ENCODE results near the gene COL13A1. TPM values are rescaled to one million over a fixed set of nuclear protein-coding genes. Genes with fewer than 3 reads are reported as not detected.

Gene COL13A1
- total RNA-seq: 1 to 10 TPM in 1 of 2 donors, under 1 TPM in 1; 0.48 to 1.3 TPM
- long read RNA-seq, donor 1: 0 reads
- long read RNA-seq, donor 2, partial matches to known transcripts: 0 of 2 reads
- long read RNA-seq, donor 2, other reads (novel, unspliced or antisense): 2 of 2 reads

DNA sequence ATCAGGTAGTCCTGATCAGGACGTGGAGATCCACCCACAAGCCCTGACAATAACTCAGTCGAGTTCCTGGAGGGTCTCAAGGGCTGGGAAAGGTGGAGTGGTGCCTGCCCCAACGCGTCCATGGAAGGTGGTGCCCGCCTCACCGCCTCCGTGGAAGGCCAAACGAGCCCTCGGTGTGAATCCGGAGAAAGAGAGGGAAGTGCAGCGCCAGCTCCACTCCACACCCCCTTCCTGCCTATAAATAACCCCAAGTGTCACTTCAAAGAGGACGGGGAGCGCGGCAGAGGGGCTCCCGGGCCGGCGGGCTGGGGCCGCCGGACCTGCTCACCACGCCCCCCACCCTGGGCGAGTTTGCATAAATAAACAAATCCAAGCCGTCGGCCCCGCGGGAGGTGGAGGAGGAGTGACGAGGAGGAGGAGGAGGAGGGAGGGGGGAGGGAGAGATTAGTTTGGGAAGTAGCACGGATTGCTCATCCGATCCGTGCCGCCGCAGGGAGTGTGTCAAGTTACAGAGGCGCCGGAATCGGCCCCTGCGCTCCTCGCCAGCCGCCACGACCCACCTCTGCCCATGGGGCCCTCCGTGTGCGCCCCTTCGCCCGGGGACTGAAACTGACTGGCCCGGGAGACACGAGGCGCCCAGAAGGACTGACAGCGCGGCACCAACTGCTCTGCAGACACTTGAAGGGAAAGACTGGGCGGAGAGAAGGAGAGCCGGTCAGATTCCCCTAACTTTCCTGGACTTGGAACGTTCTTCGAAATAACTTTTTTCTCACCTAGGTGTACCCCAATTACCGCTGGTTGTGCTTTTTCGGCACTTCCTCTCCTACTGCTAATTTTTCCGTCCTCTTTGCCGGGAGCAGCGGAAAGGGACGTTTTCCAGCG, at the start of gene COL13A1:
Gene COL13A1, plus strand, starts transcription at position 473 of the 882 bp plus-strand sequence. CDS start 518 bp downstream, outside the sequence.
- intact Hi-C loops (cut with DNase I): no loop called here
- DNase-seq (ENCODE audit: low spot score): peak; percentile 84

DNA sequence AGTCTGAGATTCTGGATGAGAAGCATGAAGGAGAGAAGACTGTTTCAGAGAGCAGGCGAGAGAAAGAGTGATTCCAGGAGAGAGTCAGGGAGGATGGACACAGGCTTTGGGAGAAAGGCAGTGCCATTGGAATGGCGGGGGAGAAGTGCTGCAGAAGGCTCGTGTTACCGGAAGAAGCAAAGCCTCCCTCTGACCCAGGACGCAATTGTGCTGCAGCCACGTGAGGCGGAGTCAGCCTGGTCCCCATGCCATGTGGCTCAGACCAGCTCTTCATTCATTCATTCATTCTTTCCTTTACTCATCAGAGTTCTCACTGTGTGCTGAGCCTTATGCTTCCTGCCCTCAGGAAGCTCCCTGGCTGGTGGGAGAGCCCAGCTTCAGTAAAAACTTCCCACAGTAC, 49.2 kb upstream of the COL13A1 start:
- intact Hi-C loops (cut with DNase I): no loop called here
- peak; percentile 22 for DNase-seq (ENCODE audit: low spot score)

DNA sequence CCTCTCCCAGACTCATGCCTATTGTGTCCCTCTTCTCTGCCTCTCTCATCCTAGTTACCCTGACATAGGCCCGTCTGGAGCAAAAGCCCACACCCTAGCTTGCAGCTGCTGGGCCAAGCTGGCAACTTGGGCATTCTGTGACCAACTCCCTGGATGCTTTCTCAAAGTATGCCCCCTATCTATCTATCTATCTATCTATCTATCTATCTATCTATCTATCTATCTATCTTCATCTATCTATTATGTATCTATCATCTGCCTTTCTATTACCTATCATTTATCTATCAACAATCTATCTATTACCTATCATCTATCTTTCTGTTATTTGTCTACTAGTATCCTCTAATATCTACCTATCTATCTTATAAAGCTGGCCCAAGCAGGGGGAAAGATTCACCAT, 45.4 kb upstream of the COL13A1 start:
- no peak for DNase-seq (ENCODE audit: low spot score)
- intact Hi-C loops (cut with DNase I): no loop called here

DNA sequence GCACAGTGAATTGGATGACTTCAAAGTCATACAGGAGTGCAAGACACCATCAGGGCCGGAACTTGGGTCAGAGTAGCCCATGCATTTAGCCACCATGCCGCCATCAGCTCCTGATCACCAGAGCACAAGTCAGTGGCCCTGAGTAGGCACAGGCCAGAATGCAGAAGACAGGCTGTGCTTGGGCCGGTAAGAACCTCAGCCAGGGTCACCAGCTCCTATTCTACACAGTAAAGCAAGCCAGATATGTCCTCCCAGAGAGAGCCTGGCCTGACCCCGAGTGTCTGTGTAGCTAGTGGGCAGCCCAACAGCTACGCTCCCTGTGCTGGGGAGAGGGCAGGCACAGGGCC, 44.5 kb upstream of the COL13A1 start:
- peak; percentile 52 for DNase-seq (ENCODE audit: low spot score)
- intact Hi-C loops (cut with DNase I): no loop called here

DNA sequence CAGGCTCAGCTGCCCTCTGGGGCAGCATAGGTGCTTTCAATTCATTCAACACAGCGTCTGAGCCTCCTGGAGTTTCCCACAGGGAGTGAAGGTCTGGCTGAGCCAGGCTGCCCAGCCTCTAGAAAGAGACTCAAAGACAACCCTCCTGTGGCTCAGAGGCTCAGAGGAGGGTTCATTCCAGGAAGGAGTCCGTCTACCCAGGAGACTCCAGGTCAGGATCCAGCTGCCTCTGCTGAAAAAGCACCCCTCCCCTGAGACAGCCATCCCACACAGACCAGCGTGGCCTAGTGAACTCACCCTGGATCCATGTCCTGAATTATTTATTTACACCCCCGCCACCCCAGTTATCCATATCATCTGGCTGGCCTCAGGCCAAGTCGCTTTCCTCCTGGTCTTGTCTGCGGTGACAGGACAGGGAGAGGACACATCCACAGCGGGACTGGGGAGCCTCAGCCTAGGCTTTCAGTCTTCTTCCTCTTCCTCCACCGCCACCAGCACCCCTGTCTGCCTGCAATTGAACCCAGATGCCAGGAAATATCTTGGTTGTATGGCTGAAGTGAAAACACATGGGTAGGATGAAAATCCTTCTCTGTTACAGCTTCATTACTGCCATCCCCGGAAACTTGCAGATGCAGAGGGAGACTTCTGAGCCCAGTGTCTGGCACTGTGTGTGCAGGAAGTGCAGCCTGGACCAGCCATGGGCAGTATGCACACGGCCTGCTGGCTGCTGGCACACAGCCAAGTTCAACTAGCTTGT, 44.0 kb upstream of the COL13A1 start:
- peak; percentile 83 for DNase-seq (ENCODE audit: low spot score)
- intact Hi-C loops (cut with DNase I): no loop called here

DNA sequence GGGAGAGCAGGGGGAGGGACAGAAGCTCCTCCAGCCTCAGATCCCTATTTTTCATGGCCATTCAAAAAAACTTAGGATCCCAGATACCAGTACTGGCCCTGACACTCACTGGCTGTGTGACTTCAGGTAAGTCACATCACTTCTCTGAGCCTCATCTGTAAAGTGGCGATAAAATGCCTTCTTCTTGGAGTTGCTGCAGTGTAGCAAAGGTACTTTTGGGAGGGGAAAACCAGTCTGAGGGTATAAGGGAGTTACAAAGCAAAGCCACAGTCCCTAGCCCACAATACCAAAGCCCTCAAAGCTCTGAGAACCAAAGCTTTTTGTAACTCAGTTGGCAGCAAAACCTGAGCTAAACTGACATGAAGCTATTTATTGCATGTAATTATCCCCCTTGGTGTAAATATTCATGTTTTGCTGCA, 43.4 kb upstream of the COL13A1 start:
- no peak for DNase-seq (ENCODE audit: low spot score)
- intact Hi-C loops (cut with DNase I): no loop called here

DNA sequence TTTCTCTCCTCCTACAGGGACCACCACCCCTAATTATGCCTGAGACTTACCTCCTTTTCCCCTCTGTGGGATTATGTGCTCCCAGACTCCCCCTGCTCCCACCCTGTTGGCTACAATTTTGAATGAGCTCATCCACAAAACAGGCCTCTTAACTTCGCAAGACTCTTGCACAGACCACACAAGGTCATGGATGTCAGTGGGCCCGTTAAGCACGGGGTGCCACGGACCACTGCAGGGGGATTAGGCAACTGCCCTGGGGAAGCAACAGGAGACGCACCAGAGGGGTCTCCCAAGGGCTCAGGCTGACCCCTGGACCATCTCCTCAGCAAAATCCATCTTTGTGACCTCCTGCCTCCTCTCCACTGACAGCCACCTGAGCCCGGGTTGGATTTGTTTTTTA, 42.1 kb upstream of the COL13A1 start:
- DNase-seq (ENCODE audit: low spot score): peak; percentile 37
- intact Hi-C loops (cut with DNase I): loop anchor here in 1 of 2 donors (10.0 kb wide), 1 partner anchor 1515 kb away; no protein-coding TSS in a partner anchor

DNA sequence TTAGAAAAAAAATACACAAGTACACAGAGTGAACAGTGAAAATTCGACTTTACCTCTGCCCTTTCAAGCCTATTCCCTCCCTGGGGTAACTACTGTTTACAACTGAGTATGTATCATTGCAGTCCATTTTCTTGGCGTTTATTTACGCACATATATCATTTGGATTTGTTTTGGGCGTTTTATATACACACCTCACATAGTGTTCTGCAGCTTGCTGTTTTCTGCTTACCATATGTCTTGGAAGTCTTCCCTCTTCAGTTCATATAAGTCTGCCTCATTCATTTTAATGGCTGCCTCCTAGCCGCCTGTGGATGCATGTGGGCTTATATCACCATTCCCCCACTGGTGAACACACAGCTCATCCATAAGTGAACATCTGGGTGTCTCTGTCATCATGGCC, 41.6 kb upstream of the COL13A1 start:
- intact Hi-C loops (cut with DNase I): loop anchor here in 1 of 2 donors (10.0 kb wide), 1 partner anchor 1515 kb away; no protein-coding TSS in a partner anchor
- peak; percentile 6 for DNase-seq (ENCODE audit: low spot score)

DNA sequence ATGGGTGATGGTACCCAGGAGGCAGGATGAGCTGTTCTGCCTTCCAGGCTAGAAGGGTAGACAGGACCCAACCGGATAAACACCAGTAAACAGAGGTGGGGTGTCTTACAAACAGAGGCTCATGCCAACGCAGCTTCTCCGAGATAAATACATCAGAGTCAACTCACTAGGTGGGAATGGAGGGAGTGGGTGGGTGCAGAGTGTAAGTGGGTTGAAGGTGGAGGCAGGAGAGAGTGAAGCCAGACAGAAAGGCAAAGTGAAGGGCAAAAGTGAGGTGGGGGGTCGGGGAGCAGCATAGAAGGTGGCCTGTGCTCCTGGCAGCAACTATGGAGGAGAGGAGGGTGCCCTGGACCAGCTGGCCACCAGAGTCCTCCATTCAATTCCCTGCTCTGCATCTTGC, 40.4 kb upstream of the COL13A1 start:
- intact Hi-C loops (cut with DNase I): loop anchor here in 1 of 2 donors (10.0 kb wide), 1 partner anchor 1513 kb away; no protein-coding TSS in a partner anchor
- peak; percentile 37 for DNase-seq (ENCODE audit: low spot score)

DNA sequence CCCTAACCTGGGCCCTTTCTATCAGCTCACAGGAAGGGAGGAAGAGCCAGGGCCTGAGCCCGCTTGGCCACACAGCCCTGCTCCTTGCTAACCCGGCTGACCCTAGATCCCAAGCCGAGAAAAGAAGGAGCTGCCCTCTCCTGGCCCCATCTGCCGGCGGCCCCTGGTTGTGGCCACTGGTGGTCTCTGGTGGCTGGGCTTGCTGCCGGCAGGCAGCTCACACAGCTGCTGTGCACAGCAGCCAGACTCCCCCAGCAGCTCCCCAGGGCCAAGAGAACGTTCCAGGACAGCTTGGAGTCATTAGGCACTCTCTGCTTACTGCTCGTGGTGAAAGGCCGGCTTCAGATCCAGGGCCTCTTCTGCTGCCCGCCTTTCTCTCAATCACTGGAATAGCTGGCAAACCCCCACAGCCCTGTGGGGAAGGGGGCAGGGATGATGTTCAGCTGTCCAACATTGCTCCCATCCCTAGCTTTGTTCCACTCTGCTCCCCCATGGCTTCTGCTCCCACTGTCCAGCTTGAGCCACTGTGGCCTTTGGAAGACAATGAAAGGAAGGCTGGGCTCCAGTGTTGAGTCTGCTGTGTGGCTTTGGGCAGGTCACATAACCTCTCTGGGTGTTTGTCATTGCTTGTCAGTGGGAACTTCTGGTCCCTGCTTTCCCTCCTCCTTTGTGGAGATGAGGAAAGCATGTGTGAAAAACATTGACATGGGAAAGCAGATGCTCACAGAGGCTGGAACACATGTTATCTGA, 35.4 kb upstream of the COL13A1 start:
- DNase-seq (ENCODE audit: low spot score): peak; percentile 41
- intact Hi-C loops (cut with DNase I): loop anchor here in 1 of 2 donors (10.0 kb wide), 1 partner anchor 1508 kb away; no protein-coding TSS in a partner anchor

DNA sequence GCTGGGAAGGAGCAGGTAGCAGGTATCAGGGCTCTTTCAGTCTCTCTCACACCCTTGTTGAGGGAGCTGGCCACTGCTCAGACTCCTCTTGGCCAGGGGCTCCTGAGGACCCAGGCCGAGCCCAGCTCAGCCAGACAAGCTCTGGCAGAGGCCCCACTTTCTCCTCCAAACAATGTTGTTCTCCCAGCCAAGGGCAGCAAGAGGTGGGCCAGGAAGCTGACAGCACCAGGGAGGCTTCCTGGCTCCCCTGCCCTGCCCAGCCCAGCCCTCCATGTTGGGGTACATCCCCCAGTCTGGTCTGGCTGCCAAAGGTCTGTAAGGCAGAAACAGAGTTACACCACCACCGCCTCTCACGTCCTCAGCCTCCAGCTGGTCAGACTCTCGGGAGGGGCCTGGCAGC, 33.9 kb upstream of the COL13A1 start:
- intact Hi-C loops (cut with DNase I): loop anchor here in 1 of 2 donors (2.0 to 10.0 kb wide), 2 partner anchors 75 to 1507 kb away; no protein-coding TSS in a partner anchor
- peak; percentile 48 for DNase-seq (ENCODE audit: low spot score)

DNA sequence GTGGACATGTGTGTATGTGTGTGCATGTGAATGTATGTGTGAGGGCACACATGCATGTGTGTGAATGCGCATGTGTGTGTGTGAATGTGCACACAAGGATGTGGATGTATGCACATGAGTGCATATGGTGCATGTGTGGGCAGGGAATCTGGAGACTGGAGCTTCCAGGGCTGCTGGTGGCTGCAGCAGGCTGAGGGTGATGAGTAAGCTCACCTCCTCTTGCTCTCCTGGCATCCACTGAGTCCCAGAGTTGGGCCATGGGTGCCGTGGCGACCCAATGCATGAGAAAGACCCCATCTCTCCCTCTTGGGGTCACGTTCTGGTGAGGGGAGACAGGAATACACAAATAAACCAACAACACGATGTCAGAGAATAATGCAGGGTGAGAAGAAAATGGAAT, 33.3 kb upstream of the COL13A1 start:
- DNase-seq (ENCODE audit: low spot score): peak; percentile 68
- intact Hi-C loops (cut with DNase I): loop anchor here in 1 of 2 donors (2.0 to 10.0 kb wide), 2 partner anchors 76 to 1506 kb away; no protein-coding TSS in a partner anchor

DNA sequence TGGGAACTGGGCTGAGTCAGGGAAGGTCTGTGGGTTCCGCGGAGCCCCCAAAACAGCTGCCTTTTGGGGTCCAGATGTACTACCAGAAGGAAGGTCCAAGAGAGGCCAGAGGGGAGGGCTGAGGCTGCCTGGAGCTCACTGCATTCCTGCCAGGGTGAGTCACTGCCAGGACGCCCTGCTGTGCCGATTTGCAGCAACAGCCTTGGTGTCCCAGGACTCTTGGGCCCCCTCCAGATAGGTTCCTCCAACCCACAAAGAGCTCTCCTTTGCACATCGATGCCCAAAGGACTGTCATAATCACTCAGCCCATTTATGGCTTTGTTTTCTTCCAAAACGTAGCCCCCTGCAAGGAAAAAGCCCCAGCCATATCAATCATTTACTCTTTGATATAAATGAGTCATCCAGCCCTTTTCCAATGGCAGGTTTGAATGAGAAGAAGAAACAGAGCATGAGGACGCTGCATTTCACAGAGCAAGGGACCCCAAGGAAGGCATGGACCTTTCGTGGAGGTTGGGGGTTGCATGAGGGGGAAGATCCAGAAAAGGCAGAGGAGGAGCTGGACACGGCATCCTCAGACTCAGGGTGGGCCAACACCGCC, 32.2 kb upstream of the COL13A1 start:
- peak; percentile 83 for DNase-seq (ENCODE audit: low spot score)
- intact Hi-C loops (cut with DNase I): loop anchor here in 1 of 2 donors (1.0 to 10.0 kb wide), 3 partner anchors 43 to 1505 kb away; no protein-coding TSS in a partner anchor

DNA sequence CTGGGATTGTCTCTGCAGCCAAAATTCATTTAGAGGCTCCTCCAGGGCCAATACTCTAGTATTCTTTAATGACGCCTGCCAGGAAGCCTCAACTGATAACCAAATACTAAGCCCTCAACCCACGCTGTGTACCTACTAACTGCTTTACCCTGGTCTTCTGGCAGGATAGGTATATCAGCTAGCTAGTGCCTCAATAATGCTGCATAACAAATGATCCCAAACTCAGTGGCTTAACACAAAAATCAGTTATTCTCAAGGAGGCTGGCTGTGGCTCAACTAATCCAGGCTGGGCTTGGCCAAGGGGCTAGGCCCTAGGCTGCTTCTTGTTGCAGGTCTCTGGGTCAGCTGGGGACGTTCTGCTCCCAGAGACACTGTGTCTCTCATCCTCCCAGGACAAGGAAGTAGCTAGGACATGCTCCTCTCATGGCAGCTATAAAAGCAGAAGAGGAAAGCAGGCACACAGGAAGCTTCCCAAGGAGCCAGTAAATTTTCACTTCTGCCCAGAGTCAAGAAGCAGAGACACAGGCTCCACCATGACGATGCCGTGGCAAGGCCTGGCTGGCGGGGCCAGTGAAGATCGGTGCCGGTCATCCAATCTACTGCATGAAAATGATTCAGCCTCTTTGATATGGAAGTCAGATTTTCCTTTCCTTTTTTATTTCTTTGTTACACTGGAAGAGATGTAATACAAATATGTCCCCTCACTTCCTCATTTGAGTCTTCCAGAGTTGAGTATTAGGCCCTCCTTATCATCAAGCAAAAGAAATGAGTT, 28.6 kb upstream of the COL13A1 start:
- intact Hi-C loops (cut with DNase I): no loop called here
- DNase-seq (ENCODE audit: low spot score): no peak

DNA sequence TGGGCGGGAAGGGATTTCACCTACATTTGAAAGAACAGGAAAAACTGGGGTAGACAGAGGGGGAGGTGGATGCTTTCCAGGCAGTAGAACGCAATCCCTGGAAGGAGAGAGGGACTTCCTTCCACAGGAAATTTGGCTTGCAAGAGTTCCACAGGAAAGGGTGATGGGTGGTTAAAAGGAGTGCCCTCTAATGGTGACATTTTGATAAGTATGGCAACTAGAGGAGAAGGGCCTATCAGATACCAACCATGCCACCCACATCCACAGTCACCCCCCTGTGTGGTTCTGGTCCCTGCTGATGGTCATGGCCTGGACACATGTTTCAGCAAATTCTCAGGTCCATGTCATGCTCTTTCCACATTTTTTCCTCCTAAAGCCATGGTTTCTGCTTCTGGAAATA, 27.1 kb upstream of the COL13A1 start:
- no peak for DNase-seq (ENCODE audit: low spot score)
- intact Hi-C loops (cut with DNase I): no loop called here

DNA sequence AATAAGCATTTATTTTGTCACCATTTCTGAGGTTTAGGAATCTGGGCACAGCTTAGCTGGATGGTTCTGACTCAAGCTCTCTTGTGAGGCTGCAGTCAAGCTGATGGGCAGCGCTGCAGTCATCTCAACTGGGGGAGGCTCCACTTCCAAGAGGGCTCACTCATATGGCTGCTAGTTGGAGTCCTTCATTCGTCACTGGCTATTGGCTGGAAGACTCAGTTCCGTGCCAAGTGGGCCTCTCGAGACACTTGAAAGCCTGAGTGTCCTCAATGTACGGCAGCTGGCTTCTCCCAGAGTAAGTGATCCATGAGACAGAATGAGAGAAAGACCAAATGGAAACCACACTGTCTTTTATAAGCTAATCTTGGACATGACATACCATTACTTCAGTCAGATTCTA, 21.6 kb upstream of the COL13A1 start:
- peak; percentile 46 for DNase-seq (ENCODE audit: low spot score)
- intact Hi-C loops (cut with DNase I): no loop called here

DNA sequence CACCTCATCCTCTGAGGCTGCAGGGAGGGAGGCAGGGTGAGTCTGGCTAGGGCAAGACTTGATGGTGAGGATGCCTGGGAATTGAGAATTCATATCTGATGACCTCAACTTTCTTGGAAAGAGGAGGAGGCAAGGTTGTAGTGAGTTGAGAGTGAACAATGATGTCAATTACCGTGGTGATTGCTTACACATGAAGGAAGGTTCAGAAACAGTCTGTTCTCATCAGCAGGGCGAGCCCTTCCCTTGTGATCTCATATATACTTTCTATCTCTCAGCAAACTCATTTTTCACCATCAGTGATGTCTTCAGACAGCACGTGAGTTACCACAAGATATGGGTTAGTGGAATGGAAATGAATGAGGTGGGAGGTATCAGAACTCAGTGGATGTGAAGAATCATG, 20.1 kb upstream of the COL13A1 start:
- no peak for DNase-seq (ENCODE audit: low spot score)
- intact Hi-C loops (cut with DNase I): no loop called here

DNA sequence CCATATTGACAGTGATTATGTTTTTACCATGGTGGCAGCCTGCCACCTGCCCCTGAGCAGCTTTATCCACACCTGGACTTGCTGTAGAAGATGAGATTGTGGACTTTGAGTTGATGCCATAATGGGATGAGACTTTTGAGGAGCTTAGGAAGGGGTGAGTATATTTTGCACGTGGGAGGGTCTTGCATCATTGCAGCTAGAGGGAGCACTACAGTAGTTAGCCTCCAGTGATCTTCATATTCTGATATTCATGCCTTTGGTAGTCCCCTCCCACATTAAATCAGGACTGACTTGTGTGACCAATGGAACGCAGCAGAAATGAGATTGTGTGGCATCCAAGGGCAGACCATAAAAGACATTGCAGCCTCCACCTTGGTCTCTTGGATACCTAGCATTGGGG, 18.2 kb upstream of the COL13A1 start:
- intact Hi-C loops (cut with DNase I): no loop called here
- peak; percentile 7 for DNase-seq (ENCODE audit: low spot score)
